Stimulated activated CD8-positive, alpha-beta memory T cell treated with anti-CD3 and anti-CD28 coated beads, Interleukin-7, amount 100 ng/mL, for 24 hours (primary cell): ENCODE measurements around the gene GRIFIN.

Experiments
- DNase-seq: peaks from one replicate; pipeline ENCODE4 v3.0.0-alpha.2; 2020; ENCODE audit warnings: low read depth

The GRIFIN gene

GRCh38 chr7:2497500-2498336 is 21.5 kb upstream of the GRIFIN start:
- no peak for DNase-seq

GRCh38 chr7:2497065-2497464 is 20.9 kb upstream of the GRIFIN start:
- DNase-seq, result no peak

- DNase-seq, result no peak
Observed at GRCh38 chr7:2496375-2496774, 20.2 kb upstream of the GRIFIN start.

GRCh38 chr7:2495418-2496299 is 19.5 kb upstream of the GRIFIN start:
- DNase-seq, result no peak

GRCh38 chr7:2494191-2495130 is 18.3 kb upstream of the GRIFIN start:
- DNase-seq, result no peak

GRCh38 chr7:2493205-2494164 is 17.3 kb upstream of the GRIFIN start:
- DNase-seq, result no peak

GRCh38 chr7:2492038-2492437 is 15.8 kb upstream of the GRIFIN start:
- no peak for DNase-seq

- DNase-seq, result no peak
Observed at GRCh38 chr7:2490181-2490651, 14.0 kb upstream of the GRIFIN start.

- DNase-seq, result no peak
Observed at GRCh38 chr7:2488681-2489080, 12.5 kb upstream of the GRIFIN start.

GRCh38 chr7:2488272-2488645 is 12.1 kb upstream of the GRIFIN start:
- no peak for DNase-seq

GRCh38 chr7:2487586-2488271 is 11.5 kb upstream of the GRIFIN start:
- no peak for DNase-seq

- DNase-seq, result no peak
Observed at GRCh38 chr7:2484868-2485267, 8.7 kb upstream of the GRIFIN start.

GRCh38 chr7:2483494-2483893 is 7.3 kb upstream of the GRIFIN start:
- no peak for DNase-seq

- no peak for DNase-seq
Observed at GRCh38 chr7:2482725-2483451, 6.7 kb upstream of the GRIFIN start.

- DNase-seq, result no peak
Observed at GRCh38 chr7:2481195-2481594, 5.0 kb upstream of the GRIFIN start.

- no peak for DNase-seq
Observed at GRCh38 chr7:2480070-2480408, 3.8 kb upstream of the GRIFIN start.

- no peak for DNase-seq
Observed at GRCh38 chr7:2479276-2480069, 3.3 kb upstream of the GRIFIN start.

GRCh38 chr7:2478800-2479199 is 2.6 kb upstream of the GRIFIN start:
- no peak for DNase-seq

GRCh38 chr7:2478399-2478785 is 2.2 kb upstream of the GRIFIN start:
- no peak for DNase-seq
